Activated CD4-positive, CD25-positive, alpha-beta regulatory T cell treated with anti-CD3 and anti-CD28 coated beads, Interleukin-2, amount 50 U/mL, for 24 hours (primary cell): ENCODE results near the gene RRAGD.

Experiments
- ATAC-seq, 2 donors: fragments of 150-1000 bp; cut with Tn5 transposase; one replicate each; pipeline ENCODE4 v1.10.0; 2021; ENCODE audit warnings: mild to moderate bottlenecking in 1 of 2, moderate library complexity in 1 of 2

RRAGD gene

DNA sequence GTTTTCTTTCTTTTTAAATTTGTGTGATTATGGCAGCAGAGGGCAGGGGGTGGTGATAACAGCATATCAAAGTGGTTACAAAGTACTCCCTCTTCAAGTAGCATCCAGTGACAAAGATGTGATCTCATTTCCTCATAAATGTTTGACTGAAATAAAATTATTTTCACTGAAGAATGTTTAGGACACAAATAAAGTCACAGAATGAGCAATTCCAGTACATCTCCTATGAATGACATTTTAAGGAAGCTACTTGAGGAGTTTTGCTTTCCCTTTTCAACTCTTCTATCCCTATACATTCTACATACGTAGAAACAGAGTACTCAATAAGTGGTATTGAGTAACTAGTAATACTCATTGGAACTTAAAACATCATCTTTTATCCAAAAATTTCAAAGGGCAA, 83.1 kb downstream of the RRAGD start:
- no peak for ATAC-seq

DNA sequence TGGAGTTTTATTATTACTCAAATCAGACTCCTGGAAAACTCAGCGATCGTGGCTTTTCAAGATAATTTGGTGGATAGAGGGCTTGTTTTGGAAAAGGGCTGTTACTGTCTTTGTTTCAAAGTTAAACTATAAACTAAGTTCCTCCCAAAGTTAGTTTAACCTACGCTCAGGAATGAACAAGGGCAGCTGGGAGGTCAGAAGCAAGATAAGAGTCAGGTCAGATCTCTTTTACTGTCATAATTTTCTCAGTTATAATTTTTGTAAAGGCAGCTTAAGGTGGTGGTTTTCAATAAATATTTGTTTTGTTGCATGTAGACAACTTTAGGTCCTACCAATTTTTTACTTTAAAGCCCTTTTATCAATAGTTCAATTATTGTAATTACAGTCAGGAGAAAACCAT, 87.8 kb downstream of the RRAGD start:
- ATAC-seq = no peak

DNA sequence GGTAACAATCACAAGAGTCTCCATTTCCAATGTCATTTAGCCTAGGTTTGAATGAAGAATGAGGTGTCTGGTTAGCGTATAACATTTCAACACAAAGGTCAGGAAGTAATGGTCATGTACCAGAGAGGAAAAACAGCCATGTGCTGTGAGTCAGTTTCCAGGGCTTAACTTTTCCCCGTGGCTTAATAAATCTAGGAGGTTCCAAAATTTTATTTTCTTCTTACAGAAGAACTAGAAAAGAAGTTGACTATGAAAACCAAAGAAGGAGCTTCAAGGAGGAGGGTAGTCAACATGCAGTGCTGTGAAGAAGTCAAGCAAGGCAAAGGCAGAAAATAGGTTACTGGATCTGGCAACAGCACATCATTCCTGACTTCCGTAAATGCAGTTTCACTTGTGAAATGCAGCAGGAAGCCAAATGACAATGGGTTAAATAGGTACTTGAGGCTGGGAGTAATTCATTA, 88.5 kb downstream of the RRAGD start:
- no peak for ATAC-seq

DNA sequence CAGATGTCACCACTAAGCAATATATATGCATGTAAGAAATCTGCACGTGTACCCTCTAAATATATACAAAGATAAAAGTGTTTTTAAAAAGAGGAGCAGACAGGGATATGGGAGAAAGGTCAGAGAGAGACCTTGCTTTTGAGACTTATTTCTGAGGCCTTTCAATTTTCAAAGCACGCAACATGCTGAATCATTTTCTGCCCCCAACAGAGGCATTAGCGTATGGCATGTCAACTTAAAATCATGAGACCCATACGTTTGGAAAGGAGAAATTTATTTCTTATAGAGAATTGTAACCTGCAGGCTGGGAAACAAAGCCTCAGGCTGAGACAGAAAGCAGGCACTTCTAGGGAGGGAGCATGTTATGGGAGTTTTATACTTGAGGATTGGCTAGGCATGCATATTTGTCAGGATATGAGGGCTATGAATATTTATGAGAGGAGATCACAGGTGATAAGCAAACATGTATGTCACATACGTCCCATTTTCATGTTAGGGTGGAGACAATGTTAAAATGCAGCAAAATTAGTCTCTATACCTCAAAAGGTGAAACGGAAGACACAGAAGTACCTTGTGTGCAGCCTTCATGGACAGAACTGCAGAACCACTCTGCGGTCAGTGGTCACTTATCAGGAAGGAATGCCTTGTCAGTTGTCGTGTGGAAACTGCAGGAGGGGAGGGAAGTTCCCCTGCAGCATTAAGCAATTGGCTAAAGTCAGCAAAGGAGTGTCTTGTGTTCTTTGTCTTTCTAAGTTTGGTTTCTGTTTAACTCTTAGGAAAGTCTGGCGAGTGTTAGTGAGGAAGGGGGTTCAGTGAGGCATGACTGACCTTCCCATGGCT, 90.7 kb downstream of the RRAGD start:
- ATAC-seq = no peak

DNA sequence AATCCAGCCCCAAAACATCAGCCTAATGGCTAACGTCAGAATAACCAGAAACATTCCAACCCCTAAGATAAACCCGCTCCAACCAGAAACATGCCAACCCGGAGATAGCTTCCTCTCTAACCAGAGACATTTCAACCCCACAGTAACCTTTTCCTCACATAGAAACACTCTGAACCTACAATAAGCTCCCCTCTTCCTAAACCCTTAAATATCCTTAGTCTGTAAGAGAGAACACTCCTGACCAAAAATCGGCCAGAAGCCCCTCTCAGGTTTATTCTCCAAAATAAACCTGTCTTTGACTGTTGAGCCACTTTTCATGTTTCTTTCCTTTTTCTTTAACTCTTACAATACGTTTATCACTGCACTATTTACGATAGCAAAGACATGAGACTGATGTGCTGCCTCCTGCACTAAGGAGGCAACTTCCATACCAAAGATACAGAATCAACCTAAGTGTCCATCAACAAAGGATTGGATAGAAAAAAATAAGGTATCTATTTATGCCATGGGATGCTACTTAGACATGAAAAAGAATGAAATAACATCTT, 92.0 kb downstream of the RRAGD start:
- ATAC-seq = no peak

DNA sequence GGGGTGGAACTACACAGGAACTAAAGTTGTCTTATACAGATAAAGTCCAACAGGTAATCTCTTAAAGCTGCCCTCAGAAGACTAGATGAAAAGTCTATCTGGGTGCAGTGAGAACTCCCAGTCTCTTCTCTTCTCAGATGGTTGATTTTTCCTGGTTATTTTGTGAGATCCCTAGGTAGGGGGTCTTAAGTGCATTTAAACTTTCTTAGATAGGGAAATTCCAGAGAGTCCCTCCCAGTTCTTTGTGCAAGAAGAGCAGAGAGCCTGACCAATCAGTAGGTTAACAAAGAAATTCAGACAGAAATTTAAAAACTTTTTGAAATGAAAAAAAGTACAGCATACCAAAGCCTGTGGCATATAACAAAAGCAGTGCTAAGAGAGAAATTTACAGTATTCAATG, 95.0 kb downstream of the RRAGD start:
- ATAC-seq = no peak

DNA sequence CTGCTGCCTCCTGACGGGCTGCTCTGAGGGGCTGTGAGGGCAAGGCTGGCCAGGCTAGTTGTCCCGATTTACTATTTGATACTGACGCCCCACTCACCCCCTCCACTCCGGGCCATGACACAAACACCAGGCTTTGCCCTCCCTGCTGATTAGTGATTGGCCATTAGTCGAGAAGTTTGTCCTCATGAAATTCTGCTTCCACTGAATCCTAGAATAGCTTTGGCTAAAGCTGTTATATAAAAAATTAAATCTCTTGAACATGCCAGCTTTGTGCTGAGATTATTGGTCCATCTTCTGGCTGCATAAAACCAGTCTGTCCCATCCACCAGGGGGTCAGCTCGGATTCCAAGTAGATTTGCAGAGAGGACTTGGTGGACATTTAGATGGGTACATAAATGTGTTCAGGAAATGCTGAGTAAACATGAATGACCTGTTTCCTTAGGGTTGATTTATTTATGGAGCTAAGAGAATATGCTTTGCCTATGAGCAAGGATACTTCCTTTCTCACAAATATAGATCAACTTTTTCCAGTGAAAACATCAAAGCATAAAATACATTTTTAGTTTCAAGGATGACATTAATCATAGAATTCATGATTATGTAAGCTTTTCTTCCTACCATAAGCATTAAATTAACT, 96.7 kb downstream of the RRAGD start, which contains the start of gene GABRR2:
Gene GABRR2 (minus strand): TSS at position 51 of the 637 bp plus-strand sequence. CDS start 134 bp downstream, outside the sequence.
- no peak for ATAC-seq

DNA sequence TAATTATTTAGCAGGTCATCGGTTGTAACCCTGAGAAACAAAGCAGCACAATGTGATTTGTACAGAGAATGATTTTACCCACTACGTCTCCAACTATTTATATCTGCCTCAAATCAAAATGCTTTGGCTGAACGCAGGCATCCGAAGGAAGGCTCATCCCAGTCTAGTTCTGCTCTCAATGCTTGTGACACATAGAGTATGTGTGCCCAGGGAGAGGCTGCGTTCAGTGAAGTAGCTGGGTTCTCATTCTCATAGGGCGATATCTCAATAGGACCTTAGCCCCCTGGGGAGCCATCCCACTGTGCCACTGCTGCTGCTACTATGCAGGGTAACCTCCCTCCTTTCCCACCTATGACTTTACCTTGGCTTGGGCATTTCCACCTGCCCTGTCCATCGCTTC, 97.4 kb downstream of the RRAGD start:
- no peak for ATAC-seq
